Activated CD4-positive, alpha-beta memory T cell treated with anti-CD3 and anti-CD28 coated beads for 36 hours (primary cell): Measurements from ENCODE around the gene EVC2. TPM values are rescaled to one million over a fixed set of nuclear protein-coding genes. Genes with fewer than 3 reads are reported as not detected.
"Not testable (repeated sequence)": the region's sequence is repeated elsewhere in the genome, so short reads cannot be mapped to it uniquely, and the experiment has no call there.

Experiments
- CTCF ChIA-PET: fragments of 350-600 bp; sonication (Branson Sonifier 250); formaldehyde crosslinking; loops from one replicate; lab custom pipeline; 2021; ENCODE audit warnings: antibody characterized with exemption, inconsistent platforms; lab: Charles Lee
- POLR2A ChIA-PET: fragments of 350-600 bp; sonication (Branson Sonifier 250); formaldehyde crosslinking; loops from one replicate; lab custom pipeline; 2021; ENCODE audit warnings: antibody characterized with exemption; lab: Charles Lee
- DNase-seq: peaks from one replicate; pipeline ENCODE4 v3.0.0-alpha.2; 2020
- H3K27ac Mint-ChIP-seq: one replicate; pipeline ENCODE4 v1.8.0; 2021; ENCODE audit warnings: mixed read lengths
- H3K27me3 Mint-ChIP-seq: one replicate; pipeline ENCODE4 v1.8.0; 2021; ENCODE audit warnings: mixed read lengths
- H3K36me3 Mint-ChIP-seq: one replicate; pipeline ENCODE4 v1.8.0; 2021; ENCODE audit warnings: mixed read lengths
- H3K4me1 Mint-ChIP-seq: one replicate; pipeline ENCODE4 v1.8.0; 2021; ENCODE audit warnings: low read depth, mixed read lengths
- H3K4me3 Mint-ChIP-seq: one replicate; pipeline ENCODE4 v1.8.0; 2021; ENCODE audit warnings: mild to moderate bottlenecking, mixed read lengths
- H3K9me3 Mint-ChIP-seq: one replicate; pipeline ENCODE4 v1.8.0; 2021; ENCODE audit warnings: mixed read lengths
- intact Hi-C: fragments of 100-400 bp; cut with micrococcal nuclease; formaldehyde crosslinking; loops from one replicate; pipeline ENCODE4 v1.15.1; 2023
- total RNA-seq, 2 experiments: library from RNA; stranded (reverse); gene quantifications; one replicate each; pipeline ENCODE4 v1.2.3, GENCODE V29; 2021

EVC2 gene
- total RNA-seq, 2 experiments from 2014 or later, result 1.7 to 1.8 TPM

DNA sequence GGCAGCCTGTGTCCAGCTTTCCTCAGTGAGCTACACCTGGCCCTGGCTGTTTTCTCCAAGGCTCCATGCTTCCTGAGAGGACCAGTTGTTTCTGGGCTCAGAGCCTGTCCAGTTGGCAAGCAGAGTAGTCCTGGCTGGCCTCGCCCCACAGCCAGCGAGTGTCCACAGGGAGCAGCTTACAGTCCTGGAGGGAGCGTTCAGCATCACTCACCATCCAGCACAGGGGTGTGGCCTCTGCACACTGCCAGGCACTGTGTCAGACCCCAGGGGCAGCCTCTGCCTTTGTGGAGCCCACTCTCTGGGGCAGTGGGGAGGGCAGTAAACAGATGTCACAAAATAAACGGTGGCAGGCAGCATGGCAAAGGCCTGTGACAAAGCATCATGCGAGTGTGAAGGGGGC is 26.5 kb upstream of the EVC2 start:
- Mint-ChIP-seq H3K4me1 (no peaks in the 10 kb centered on the region), H3K27me3 (no peaks in the 10 kb centered on the region), H3K9me3 (no peaks in the 10 kb centered on the region), H3K36me3 (no peaks in the 10 kb centered on the region), H3K27ac (no peak overlapping the region), H3K4me3 (no peak overlapping the region)
- intact Hi-C loops, result no loop called here
- POLR2A ChIA-PET, result no interaction called here
- no peak for DNase-seq
- CTCF ChIA-PET, result no interaction called here

DNA sequence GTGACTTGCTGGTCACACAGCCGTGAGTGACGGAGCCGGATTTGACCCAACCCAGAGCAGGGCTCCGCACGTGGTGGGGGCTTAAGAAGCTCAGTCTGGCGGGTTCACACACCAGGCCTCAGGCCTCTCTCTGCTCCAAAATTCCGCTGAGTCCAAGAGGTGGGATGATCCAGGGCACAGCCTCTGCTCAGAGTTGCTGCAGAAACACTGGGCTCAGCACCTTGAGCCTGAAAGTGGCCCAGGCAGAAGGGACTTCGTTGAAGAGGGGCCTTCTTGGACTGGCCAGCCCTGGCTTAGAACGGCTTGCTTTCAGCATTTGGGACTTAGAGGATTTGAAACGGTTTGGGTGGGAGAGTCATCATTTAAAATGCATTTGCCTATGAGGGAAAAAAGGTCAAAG is 23.8 kb upstream of the EVC2 start:
- no peaks in the 10 kb centered on the region for H3K4me1 Mint-ChIP-seq
- DNase-seq, result no peak
- ChIA-PET CTCF (no interaction called here), POLR2A (no interaction called here)
- H3K36me3 Mint-ChIP-seq, result no peaks in the 10 kb centered on the region
- H3K4me3 Mint-ChIP-seq, result no peak overlapping the region
- no peaks in the 10 kb centered on the region for H3K27me3 Mint-ChIP-seq
- H3K9me3 Mint-ChIP-seq, result no peaks in the 10 kb centered on the region
- intact Hi-C loops, result no loop called here
- H3K27ac Mint-ChIP-seq, result no peak overlapping the region

DNA sequence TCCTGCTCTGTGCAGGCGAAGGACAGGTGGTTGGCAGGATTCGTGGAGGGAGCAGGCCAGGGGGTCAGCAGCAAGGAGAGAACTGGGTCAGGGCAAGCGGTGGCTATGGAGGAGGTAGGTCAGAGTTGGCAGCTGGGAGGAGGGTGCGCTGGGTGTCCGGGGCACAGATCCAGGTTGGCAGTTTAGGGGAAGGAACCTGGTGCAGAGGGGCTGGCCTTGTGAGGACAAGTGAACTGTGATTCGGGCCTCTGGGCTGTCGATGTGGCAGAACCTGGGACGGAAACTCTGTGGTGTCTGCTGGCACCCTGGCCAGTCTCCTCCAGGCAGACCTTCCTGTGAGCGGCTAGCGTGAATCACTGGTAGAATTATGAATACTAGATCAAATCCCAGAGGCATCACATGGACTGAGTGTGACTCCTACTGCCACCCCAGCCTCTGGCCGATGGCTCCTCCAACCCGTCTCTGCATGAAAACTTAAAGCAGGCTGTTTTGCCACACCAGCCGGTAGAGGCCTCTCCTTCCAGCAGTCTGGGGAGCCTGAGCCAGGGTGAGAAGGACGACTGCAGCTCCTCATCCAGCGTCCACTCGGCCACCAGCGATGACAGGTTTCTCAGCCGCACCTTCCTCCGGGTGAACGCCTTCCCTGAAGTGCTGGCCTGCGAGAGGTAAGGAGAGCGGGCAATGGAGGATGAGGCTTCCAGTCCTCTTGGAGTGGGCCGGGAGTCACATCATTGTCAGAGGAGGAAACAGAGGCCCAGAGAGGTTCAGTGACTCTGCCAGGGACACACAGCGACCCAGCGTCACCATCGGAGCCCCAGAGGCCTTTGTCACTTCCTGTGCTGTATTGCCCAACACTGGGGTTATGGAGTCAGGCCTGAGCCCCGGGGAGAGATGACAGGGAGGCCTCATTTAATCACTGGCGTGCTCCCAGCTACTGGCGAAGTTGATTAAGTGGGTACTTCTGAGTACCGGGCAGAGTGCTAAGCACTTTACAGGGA is 22.9 kb upstream of the EVC2 start:
- Mint-ChIP-seq H3K27ac (no peak overlapping the region), H3K36me3 (no peaks in the 10 kb centered on the region), H3K4me3 (no peak overlapping the region), H3K4me1 (no peaks in the 10 kb centered on the region), H3K9me3 (no peaks in the 10 kb centered on the region), H3K27me3 (no peaks in the 10 kb centered on the region)
- no peak for DNase-seq
- CTCF ChIA-PET, result no interaction called here
- POLR2A ChIA-PET, result no interaction called here
- intact Hi-C loops, result no loop called here

DNA sequence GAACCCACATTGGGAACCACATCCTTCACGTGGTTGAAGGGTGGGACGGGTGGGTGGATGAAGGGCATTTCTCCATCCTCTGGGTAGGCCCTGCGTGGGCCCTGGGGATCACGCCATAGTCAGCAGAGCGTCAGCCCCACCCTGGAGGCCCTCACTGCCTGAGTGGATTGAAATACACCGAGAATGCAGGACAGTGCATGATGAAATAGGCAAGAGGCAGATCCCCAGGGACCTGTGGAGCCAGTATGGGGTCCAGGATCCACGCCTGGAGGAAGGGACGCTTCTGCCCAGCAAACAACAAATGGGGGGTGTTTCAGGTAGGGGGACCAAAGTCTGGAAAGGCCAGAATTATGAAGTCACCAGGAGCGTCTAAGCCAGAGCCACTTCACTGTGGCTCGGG is 22.1 kb upstream of the EVC2 start:
- Mint-ChIP-seq H3K36me3 (no peaks in the 10 kb centered on the region), H3K4me3 (no peak overlapping the region), H3K9me3 (peaks cover 2% of the 10 kb centered on the region), H3K4me1 (no peaks in the 10 kb centered on the region), H3K27me3 (no peaks in the 10 kb centered on the region), H3K27ac (no peak overlapping the region)
- DNase-seq, result no peak
- POLR2A ChIA-PET, result no interaction called here
- intact Hi-C loops, result no loop called here
- CTCF ChIA-PET, result no interaction called here

DNA sequence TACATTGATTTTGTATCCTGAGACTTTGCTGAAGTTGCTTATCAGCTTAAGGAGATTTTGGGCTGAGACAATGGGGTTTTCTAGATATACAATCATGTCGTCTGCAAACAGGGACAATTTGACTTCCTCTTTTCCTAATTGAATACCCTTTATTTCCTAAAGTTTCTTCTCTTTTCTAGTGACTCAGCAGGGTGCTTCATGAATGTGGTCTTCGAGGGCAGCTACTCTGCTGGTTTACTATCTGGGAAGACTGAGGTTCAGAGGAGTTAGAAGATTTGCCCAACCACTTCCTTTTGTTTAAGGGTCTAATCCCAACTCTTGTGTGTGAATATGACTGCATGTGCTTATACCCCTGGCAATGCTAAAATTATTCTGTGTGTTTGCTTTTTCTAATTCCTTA is 20.1 kb upstream of the EVC2 start:
- H3K36me3 Mint-ChIP-seq, POLR2A ChIA-PET, H3K27me3 Mint-ChIP-seq, CTCF ChIA-PET, H3K4me1 Mint-ChIP-seq, DNase-seq, H3K9me3 Mint-ChIP-seq, H3K27ac Mint-ChIP-seq, H3K4me3 Mint-ChIP-seq, intact Hi-C loops: not testable (repeated sequence)

DNA sequence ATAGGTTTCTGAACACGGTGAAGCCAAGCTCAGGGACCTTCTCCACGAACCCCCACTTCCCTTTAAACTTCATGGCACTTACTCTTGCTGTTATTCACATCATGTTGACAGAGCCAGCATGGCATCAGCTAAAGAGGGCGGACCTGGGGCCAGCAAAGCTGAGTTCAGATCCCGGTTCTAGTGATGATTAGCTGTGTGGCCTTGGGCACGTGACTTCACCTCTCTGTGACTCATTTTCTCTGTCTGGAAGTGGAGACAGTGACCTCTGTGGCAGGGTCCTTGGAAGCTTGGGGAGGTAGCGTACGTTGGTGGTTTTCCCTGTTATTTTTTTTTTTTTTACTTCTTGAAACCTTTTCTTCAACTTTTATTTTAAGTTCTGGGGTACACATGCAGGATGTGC is 16.0 kb upstream of the EVC2 start:
- no peak for DNase-seq
- Mint-ChIP-seq H3K4me1 (no peaks in the 10 kb centered on the region), H3K27me3 (no peaks in the 10 kb centered on the region), H3K4me3 (no peak overlapping the region), H3K36me3 (no peaks in the 10 kb centered on the region), H3K9me3 (peaks cover 2% of the 10 kb centered on the region), H3K27ac (no peak overlapping the region)
- CTCF ChIA-PET, result interaction anchor here (1.1 kb wide), 1 partner anchor 274 kb away, joined by 3 read pairs; no protein-coding TSS in a partner anchor
- intact Hi-C loops, result no loop called here
- POLR2A ChIA-PET, result no interaction called here

DNA sequence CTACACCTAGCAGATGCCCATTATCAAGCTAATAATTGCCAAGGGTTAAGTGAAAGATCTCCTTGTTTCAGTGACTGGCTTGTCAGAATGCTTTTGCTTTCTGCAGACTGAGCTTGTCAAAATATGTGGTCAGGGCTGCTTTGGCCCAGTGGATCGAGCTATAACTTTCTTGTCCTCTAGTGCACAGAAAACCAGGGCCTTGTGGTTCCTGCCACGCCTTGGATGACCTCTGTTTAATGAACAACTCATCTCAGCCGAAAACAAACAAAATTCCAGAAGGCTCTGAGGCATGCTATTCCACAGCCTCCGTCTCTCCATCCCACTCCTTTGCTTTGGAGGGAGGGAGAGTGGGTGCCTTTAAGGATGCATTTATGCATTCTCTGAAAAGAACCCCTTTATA is 14.0 kb upstream of the EVC2 start:
- no peak overlapping the region for H3K4me3 Mint-ChIP-seq
- POLR2A ChIA-PET, result no interaction called here
- H3K9me3 Mint-ChIP-seq, result peaks cover 4% of the 10 kb centered on the region
- no peaks in the 10 kb centered on the region for H3K36me3 Mint-ChIP-seq
- intact Hi-C loops, result no loop called here
- DNase-seq, result no peak
- no peaks in the 10 kb centered on the region for H3K4me1 Mint-ChIP-seq
- CTCF ChIA-PET, result no interaction called here
- no peak overlapping the region for H3K27ac Mint-ChIP-seq
- no peaks in the 10 kb centered on the region for H3K27me3 Mint-ChIP-seq

DNA sequence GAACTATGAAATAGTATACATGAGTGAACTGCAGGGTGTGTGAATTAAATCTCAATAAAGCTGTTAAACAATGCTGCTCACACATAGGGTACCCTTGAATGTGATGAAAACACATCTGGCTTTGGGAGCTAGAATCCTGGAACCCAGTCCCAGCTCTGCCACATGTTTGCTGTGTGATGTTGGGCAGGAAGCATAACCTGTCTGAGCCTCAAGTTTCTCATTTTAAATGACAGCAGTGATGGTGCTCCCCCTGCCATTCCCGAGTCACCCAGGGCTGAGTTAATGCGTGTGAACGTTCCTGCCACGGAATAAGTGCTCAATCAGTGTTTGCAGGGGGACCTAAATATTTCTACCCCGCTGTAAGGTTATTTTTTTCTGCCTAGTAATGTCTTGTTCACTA is 13.6 kb upstream of the EVC2 start:
- H3K36me3 Mint-ChIP-seq, result no peaks in the 10 kb centered on the region
- intact Hi-C loops, result no loop called here
- DNase-seq, result no peak
- no peaks in the 10 kb centered on the region for H3K4me1 Mint-ChIP-seq
- POLR2A ChIA-PET, result no interaction called here
- H3K27me3 Mint-ChIP-seq, result no peaks in the 10 kb centered on the region
- H3K9me3 Mint-ChIP-seq, result peaks cover 5% of the 10 kb centered on the region
- CTCF ChIA-PET, result no interaction called here
- H3K27ac Mint-ChIP-seq, result no peak overlapping the region
- H3K4me3 Mint-ChIP-seq, result no peak overlapping the region

DNA sequence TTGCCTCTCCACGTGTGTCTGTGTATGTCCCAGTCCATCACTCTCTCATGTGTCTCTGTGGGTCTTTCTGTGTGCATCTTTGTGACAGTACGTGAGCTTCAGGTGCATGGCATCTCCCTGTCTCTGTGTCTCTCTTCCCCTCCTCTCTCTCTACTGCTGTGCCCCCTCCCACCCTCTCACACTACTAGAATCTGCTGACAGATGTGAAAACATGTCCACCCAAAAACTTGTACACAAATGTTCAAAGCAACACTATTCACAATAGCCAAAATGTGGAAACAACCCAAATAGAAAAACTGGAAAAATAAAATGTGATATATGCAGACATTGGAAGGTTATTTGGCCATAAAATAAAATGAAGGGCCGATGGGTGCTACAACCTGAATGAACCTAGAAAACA is 12.6 kb upstream of the EVC2 start:
- DNase-seq, result no peak
- Mint-ChIP-seq H3K9me3 (peaks cover 11% of the 10 kb centered on the region), H3K27me3 (no peaks in the 10 kb centered on the region), H3K36me3 (no peaks in the 10 kb centered on the region), H3K4me1 (no peaks in the 10 kb centered on the region), H3K27ac (no peak overlapping the region), H3K4me3 (no peak overlapping the region)
- POLR2A ChIA-PET, result no interaction called here
- CTCF ChIA-PET, result no interaction called here
- intact Hi-C loops, result no loop called here

DNA sequence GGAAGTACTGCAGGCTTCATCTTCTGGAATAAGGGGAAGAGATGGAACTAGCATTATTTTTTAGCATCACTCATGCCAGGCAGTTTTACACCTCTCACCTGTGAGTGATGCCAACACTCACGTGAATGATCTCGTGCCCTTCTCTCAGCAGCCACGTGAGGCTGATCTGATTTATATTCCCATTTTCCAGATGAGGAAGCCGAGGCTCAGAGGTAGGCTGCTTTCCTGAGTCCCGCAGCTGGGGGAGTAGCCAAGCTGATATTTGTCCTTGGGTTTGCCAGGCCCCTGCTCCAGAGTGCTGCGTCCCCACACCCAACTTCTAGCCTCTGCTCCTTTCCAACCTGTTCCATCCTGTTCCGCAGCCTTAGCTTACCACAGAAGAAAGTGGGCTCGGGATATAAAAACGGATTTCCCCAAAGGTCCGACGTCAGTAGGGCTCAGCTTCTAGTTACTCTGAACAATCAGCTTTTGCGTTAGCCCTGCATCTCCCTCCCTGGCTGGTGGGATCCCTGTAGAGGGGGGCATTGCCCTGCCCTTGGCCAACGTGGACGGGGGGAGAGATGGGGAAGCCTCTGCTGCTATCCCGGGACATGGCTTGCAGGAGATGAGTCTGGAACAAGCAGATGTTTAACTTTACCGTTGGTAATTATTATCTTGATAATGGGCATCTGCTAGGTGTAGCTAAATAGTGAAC is 11.9 kb upstream of the EVC2 start:
- ChIA-PET POLR2A (no interaction called here), CTCF (no interaction called here)
- H3K27me3 Mint-ChIP-seq, result no peaks in the 10 kb centered on the region
- no peak overlapping the region for H3K27ac Mint-ChIP-seq
- H3K4me1 Mint-ChIP-seq, result no peaks in the 10 kb centered on the region
- intact Hi-C loops, result no loop called here
- no peak for DNase-seq
- H3K4me3 Mint-ChIP-seq, result no peak overlapping the region
- H3K9me3 Mint-ChIP-seq, result peaks cover 12% of the 10 kb centered on the region
- no peaks in the 10 kb centered on the region for H3K36me3 Mint-ChIP-seq

DNA sequence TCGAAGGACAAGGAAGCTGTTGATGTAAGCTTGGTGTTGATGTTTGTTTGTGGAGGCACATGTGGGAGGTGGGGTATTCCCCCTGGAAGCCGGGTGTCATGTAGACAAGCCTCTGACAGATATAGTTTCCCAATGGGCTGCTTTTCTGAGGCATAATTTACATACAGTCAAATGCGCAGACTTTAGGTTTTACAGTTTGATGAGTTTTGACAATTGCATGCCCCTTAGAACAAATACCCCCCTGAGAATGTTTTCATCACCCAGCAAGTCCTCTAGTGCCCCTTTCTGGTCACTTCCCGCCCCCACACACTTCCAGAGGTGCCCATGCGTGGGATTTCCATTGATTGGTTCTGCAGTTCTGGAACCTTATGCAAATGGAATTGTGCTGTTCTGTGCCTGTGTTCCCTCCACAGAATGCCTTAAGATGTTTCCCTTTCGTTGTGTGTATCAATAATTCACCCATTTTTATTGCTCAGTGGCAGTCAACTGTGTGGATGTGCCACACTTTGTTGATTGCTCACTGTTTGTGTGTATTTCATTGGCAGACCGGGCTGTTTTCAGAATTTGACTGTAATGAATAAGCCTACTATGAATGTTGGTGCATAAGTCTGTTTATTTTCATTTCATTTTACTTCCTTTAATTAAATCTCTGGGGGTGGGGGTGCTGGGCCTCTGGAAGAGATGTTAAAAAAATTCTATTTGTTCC is 11.1 kb upstream of the EVC2 start:
- peaks cover 3% of the 10 kb centered on the region for H3K36me3 Mint-ChIP-seq
- intact Hi-C loops, result no loop called here
- no peak for DNase-seq
- ChIA-PET POLR2A (no interaction called here), CTCF (no interaction called here)
- H3K9me3 Mint-ChIP-seq, result peaks cover 17% of the 10 kb centered on the region
- H3K27ac Mint-ChIP-seq, result no peak overlapping the region
- no peak overlapping the region for H3K4me3 Mint-ChIP-seq
- no peaks in the 10 kb centered on the region for H3K27me3 Mint-ChIP-seq
- no peaks in the 10 kb centered on the region for H3K4me1 Mint-ChIP-seq

DNA sequence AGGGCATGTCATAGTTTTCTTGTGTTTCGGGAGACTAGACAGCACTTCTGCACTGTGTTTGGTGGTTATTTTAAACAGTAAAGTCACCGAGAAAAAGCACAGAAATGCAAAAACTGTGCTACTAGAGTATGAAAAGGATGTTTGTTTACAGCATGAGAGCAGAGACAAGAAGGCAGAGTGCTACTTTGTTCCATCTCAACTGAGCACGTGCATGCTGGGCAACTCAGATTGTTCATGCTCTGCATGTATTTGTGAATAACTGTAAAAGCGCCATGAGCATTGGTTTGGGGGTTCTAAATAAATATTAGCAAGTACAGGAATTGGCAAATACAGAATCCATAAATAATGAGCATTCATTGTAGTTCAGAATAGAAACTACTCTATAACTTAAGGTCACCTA is 10.1 kb upstream of the EVC2 start:
- intact Hi-C loops, result no loop called here
- Mint-ChIP-seq H3K27me3 (peaks cover 2% of the 10 kb centered on the region), H3K36me3 (peaks cover 4% of the 10 kb centered on the region), H3K4me1 (no peaks in the 10 kb centered on the region), H3K9me3 (peaks cover 23% of the 10 kb centered on the region), H3K27ac (no peak overlapping the region), H3K4me3 (no peak overlapping the region)
- CTCF ChIA-PET, result no interaction called here
- no peak for DNase-seq
- POLR2A ChIA-PET, result no interaction called here
